HG02870 (cell line): ENCODE measurements around the gene NME9.

ENCODE experiments used
- ATAC-seq: cut with Tn5 transposase; IDR thresholded peaks from one replicate; pipeline ENCODE4 v1.9.1; 2021; ENCODE audit warnings: mild to moderate bottlenecking, moderate library complexity; ENCODE audit not compliant: unreplicated experiment

NME9 gene

DNA sequence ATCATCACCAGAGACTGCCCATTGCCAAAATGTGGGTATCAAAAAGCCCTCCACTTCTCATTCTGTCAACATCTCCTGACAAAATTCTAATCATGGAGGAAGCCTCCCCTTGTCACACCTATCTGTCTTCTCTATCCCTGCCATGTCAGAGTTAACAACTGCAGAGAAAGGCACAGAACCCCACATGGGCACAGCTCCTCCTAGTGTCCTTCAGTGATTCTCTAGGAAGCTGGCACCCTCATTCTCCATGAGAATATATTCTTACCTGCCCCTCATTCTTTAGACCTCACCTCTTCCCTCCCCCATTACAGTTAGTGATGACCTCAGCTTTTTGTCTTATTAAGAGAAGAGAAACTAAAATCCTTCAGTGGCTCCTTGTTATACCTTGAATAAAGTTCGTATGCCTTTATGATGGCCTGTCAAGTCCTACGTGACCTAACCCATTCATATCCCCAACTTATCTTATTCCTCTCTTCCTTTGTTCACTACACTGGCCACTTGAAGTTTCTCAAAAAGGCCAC lies 44.6 kb downstream of the NME9 start:
- ATAC-seq = no peak

DNA sequence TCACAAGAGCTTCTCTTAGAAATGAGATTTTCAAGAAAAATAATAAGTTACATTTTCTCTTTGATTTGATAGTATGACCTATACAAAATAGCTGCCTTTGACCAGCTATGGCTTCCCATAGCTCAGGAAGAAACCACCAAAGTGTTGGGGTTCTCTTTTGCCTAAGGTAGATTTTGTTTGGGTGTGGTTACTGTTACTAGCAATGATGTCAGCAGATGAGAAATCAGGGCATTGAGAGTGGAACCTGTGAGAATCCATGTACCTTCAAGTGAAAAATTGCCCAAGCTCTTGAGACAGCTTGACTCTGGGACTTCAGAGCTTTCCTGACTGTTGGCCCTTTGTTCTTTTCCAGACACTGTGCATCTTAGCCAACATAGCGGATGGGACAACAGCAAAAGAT lies 45.6 kb downstream of the NME9 start:
- ATAC-seq = no peak

DNA sequence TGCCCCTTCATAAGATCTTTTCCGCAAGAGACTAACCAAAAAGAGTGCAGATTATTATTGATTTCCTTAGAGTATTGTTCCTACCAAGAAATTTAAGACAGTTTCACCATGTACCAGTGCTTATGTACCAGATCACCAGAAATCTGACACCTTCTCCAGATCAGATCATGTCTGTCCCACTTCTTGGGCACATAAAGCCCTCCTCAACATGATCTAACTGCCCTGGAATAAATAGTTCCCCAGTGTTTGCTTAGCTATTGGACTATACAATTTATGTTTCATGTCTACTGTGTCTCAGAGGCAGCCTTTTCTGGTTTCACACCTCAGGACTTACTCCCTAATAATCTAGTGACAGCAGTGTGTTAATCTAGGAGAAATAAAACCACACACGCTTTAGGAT lies 46.8 kb downstream of the NME9 start:
- no peak for ATAC-seq

DNA sequence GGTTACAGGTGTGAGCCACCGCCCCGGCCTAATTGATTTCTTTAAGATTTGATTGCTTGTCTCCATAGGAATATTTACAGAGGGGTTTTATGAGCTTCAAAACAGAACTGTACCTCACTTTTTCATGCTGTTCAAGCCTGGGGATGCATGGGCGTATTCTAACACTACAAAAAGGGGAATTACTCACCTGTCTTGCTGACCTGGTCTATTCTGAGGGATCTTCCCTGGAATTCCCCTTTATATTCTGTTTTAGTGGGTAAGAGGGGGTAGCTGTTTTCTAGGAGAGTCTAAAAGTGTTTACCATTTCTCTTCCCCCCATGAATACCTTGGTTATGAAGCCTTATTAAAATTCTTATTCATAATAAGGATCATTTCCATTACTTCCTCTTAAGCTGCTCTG lies 48.1 kb downstream of the NME9 start:
- ATAC-seq = no peak

DNA sequence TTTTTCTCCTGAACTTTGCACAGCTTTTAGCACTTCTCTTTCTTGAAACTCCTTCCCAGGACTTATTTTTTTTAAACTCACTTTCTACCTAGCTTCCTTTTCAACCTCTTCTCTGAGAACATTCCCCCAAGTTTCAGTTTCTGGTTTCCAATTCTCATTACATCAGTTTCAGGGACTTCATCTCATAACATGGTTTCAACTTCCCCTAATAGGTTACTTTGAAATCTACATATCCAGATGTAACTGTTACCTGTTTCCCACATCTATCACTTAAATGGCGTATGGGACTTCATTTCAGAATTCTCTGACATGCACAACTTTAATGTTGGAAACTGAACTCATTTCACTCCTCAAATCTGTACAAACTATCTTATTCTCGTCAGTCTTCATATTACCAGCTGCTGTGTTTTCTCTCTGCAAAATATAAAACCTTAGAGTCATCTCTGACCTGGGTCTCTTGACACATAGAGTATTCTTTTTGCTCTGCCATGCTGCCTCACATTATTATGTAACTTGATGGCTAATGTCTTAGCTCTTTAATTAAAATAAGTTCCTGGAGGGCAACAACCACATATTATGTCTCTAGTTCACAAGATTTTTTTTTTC lies 58.4 kb downstream of the NME9 start:
- ATAC-seq = peak; percentile 75

DNA sequence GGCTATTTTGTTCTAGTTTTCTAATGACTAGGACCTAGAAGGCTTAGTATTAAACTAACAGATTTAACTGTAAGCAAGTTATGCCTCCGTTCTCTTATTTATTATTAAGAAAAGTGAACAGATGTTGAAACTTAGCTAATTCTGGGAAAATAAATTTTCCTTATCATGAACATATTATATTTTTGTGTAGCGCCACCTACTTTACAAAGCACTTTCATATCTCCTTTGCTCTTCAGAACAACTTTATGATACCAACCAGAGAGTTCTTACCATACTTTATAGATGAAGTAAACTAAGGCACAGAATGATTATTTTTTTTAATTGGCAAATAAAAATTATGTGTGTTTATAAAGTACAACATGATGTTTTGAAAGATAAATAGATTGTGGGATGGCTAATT lies 59.4 kb downstream of the NME9 start:
- ATAC-seq = no peak

DNA sequence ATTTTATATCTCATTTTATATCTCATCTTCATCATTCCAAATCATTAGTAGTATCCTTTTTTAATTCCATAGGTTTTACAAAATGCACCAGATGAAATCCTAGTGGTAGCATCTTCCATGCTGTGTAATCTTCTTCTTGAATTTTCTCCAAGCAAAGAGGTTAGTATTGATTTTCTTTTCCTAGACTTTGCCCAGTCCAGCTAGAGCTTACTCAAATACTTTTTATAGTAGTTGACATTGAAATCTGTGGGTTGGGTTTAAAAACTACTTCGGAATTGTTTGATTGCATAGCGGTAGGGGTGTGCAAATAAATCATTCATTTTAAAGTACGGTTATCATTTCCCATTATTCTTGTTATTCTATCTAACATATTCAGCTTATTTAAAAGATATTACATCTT lies 62.6 kb downstream of the NME9 start:
- no peak for ATAC-seq

DNA sequence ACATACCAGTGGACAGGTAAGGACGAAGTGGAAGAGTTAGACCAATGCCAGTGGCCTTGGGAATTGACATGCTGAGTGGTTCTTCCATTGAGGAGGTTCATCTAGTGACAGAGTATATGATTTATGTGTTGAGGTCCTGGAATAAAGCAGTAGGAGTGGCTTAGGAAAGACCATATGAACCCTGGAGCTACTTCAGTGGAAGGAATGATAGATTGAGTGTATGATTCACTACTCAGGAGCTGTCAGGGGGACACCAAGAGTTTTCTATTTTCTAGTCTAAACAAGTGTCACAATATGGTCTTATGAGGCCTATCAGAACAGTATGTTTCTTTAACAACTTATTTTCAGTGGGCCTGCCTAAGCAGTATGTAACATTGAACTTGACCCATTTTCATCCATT lies 63.9 kb downstream of the NME9 start:
- ATAC-seq = no peak

DNA sequence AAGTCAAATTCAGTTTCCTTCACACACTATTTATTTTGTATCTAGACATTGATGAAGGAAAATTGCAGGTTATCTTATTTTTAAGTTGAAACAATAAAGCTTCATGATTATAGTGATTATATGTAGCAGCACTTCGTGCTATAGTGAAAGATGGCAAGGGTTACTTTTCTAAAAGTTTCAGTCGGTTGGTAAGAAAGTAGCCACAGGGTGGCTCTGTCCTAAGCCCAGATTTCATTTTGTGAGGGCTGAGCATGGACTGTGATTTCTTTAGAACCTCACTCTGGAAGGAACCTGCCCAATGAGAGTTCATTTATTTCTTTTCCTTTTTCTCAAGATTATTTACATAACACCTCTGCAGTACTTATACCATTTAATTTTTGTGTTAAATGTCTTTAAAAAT lies 66.5 kb downstream of the NME9 start:
- no peak for ATAC-seq

DNA sequence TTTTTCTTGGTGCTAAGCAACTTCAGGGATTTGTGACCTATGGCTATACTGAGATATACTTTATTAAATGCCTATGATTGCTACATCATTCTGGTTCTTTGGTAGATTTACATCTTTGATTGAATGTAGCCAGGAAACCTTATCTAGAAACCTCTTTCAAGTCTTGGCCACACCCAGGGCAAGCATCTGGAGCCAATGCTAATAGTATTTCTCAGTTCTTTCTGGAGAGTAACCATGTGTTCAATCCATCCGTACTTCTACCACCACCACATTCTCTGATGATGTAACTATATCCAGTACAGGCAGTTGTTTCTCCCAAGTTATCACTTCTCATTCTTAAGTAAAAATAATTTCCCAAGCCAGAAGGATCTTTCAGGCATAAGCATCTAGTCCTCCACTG lies 69.0 kb downstream of the NME9 start:
- no peak for ATAC-seq

DNA sequence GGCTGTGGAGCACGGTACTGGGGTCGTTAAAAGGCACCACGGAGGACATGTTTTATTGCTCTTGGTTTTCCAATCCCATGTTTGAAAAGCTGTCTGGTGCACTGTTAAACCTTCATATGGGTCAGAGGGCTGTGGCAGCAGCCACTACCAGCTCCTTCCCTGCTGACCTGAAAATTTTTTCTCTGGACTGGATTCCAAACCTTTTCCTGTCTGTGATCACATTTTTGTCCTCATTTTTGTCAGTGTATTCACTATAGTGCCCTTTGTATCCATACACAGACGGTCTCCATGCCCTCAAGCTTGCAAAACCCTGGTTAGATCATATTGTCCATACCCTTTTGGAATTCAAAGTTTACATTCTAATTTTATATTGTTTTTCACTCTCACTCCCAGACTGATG lies 70.5 kb downstream of the NME9 start:
- ATAC-seq = no peak

DNA sequence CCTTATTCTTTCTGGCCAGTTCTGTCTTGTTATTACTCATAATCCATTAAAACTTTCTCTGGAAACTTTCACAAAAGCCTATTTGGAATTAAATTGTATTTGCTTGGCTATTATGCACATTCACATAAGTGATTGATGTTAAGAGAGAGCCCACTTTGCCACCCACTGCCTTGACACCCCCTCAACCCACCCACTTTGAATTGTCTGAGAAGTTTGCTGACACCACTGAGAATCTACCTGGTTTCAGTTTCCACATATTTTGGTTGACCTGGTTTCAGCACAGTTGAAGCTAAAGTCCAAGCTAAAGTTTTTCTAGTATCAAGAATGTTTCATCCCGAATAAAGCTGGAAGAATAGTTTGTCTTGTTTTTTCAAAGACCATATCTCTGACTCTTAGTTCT lies 71.7 kb downstream of the NME9 start:
- ATAC-seq = peak; percentile 50

DNA sequence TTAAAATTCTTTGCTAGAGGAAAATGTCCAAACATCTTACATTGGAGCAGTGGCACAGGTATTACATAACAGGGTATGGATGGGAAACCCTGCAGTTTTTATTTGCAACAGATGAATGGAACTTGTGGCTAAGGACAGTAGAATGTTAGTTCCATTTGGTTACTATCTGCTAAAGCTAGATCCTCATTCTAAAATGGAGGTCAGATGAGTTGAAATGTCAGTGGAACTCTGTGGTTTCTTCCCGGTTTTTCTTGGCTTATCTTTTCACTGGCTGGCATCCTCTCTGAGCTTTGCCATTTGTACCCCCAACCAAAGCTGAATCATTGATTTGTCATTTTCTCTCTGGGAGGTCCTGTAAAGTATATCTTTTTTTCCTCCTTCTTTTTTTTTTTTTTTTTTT lies 73.6 kb downstream of the NME9 start:
- ATAC-seq = no peak

DNA sequence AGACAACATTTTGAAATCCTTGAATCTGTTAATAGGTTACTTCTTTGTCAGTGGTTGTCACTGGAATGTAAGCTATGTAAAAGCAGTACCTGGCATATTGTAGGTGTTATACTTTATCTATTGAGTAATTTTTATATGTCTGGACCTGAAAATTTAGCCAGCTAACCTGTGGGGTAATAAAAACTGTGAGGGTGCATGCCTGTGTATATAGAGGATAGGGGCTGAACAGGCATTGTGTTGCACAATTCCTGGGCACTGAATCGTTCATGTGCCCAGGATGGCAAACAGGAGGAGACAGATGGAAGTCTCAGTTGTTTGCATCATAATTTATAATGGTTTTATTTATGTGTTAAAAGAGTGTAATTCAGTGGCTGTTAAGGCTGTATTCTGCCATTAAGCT lies 75.4 kb downstream of the NME9 start:
- no peak for ATAC-seq

DNA sequence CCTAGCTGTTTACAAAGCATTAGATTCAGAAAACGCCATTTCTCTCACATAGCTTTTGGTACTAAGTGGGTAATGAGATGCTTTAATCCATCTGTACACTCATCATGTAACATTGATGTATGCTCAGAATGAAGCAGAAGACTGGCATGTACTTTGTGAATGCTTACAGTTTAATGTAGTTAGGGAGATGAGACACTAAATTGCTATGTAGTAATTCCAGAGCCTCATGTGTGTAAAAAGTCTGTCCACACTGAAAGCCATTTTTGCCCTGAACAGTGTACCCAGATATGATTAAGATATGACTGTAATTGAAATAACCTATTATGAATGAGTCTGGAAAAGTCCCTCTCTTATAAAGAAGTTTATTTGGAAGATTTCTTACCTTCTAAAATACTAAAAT lies 76.0 kb downstream of the NME9 start:
- ATAC-seq = no peak
